A673 (cell line): ENCODE results near the gene ADRA2C.

Experiments
- CTCF ChIP-seq: fragments of 300-800, 200-600 bp; sonication (generic); conservative IDR thresholded peaks from 2 replicates; pipeline ENCODE4 v1.5.1; 2017; ENCODE audit warnings: low read depth, mild to moderate bottlenecking, antibody characterized with exemption, low read length, moderate library complexity, mixed read lengths
- EZH2 ChIP-seq: fragments of 200-600 bp; sonication (generic); IDR thresholded peaks from 2 replicates; pipeline ENCODE4 v1.6.1; 2017; ENCODE audit warnings: borderline replicate concordance, low read depth, mild to moderate bottlenecking, mixed read lengths, antibody characterized with exemption, low read length; ENCODE audit not compliant: poor library complexity, severe bottlenecking

GRCh38 chr4:3803946-3804345 lies 37.8 kb downstream of the ADRA2C start:
- no peak for TF ChIP-seq CTCF
- no peak for TF ChIP-seq EZH2
